Upper lobe of right lung (tissue), 1 donor: ENCODE results near the gene PJA2. TPM values are rescaled to one million over a fixed set of nuclear protein-coding genes. Genes with fewer than 3 reads are reported as not detected.
"Not testable (repeated sequence)": the region's sequence is repeated elsewhere in the genome, so short reads cannot be mapped to it uniquely, and the experiment has no call there.

Experiments used
- ATAC-seq: fragments of 200-7000 bp; cut with Tn5 transposase; one replicate; pipeline ENCODE4 v1.9.1; 2020; ENCODE audit warnings: mild to moderate bottlenecking, moderate library complexity
- DNase-seq: peaks from one replicate; pipeline ENCODE4 v3.0.0-alpha.2; 2020
- H3K27ac ChIP-seq: fragments of 200-600 bp; one replicate; pipeline ENCODE4 v1.8.0; 2022
- H3K27me3 ChIP-seq: fragments of 200-600 bp; one replicate; pipeline ENCODE4 v1.8.0; 2022; ENCODE audit warnings: mild to moderate bottlenecking
- H3K36me3 ChIP-seq: fragments of 200-600 bp; one replicate; pipeline ENCODE4 v1.8.0; 2022
- H3K4me1 ChIP-seq: fragments of 200-600 bp; one replicate; pipeline ENCODE4 v1.8.0; 2022
- H3K4me3 ChIP-seq: fragments of 200-600 bp; one replicate; pipeline ENCODE4 v1.8.0; 2022; ENCODE audit warnings: mild to moderate bottlenecking
- H3K9me3 ChIP-seq: fragments of 200-600 bp; one replicate; pipeline ENCODE4 v1.8.0; 2022
- intact Hi-C: fragments of 100-400 bp; cut with DNase I; formaldehyde crosslinking; loops from one replicate; pipeline ENCODE4 v1.11.0; 2022
- total RNA-seq: library from RNA; stranded (reverse); fragmentation: NEBNext Ultra II Directional; extraction: Animal tissue kit (Norgen Biotek cat#: 25700); gene quantifications from one replicate; pipeline ENCODE4 v1.2.1, GENCODE V29; 2021
- TF ChIP-seq, protein P1 (sequence below): fragments of 200-600 bp; IDR thresholded peaks from one replicate; pipeline ENCODE4 v1.8.0; 2022; ENCODE audit warnings: antibody characterized with exemption
- donor health status: DM: no; HTN: yes; CAD: no; lungs with severe emphysema.

Gene PJA2
- total RNA-seq, 1 donor from 2014 or later: 93.9 TPM

DNA sequence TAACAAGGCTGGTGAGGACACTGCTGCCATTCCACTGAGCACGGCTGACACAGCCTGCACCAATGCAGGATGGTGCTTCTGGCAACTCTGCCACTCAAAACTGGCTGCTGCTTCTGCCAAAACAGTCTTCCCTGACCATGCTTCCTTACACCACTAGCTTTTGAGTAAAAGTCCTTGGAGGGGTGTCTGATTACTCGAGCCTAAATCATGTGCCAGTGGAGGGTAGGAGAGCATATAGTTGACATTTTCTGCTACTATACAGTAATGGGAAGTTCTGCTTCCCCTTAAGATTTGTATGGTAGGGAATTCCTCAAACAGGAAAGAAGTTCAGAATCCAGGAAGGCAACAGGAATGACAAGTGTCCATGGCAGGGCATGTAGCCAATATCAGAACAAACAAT is 12.2 kb upstream of the PJA2 start:
- no peak for ATAC-seq
- Histone ChIP-seq H3K36me3 (no peaks in the 10 kb centered on the region), H3K9me3 (no peaks in the 10 kb centered on the region), H3K27me3 (no peaks in the 10 kb centered on the region), H3K27ac (no peak overlapping the region), H3K4me1 (no peaks in the 10 kb centered on the region), H3K4me3 (no peak overlapping the region)
- intact Hi-C loops: no loop called here
- DNase-seq: no peak
- TF ChIP-seq, protein P1, sequence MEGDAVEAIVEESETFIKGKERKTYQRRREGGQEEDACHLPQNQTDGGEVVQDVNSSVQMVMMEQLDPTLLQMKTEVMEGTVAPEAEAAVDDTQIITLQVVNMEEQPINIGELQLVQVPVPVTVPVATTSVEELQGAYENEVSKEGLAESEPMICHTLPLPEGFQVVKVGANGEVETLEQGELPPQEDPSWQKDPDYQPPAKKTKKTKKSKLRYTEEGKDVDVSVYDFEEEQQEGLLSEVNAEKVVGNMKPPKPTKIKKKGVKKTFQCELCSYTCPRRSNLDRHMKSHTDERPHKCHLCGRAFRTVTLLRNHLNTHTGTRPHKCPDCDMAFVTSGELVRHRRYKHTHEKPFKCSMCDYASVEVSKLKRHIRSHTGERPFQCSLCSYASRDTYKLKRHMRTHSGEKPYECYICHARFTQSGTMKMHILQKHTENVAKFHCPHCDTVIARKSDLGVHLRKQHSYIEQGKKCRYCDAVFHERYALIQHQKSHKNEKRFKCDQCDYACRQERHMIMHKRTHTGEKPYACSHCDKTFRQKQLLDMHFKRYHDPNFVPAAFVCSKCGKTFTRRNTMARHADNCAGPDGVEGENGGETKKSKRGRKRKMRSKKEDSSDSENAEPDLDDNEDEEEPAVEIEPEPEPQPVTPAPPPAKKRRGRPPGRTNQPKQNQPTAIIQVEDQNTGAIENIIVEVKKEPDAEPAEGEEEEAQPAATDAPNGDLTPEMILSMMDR: no peak

DNA sequence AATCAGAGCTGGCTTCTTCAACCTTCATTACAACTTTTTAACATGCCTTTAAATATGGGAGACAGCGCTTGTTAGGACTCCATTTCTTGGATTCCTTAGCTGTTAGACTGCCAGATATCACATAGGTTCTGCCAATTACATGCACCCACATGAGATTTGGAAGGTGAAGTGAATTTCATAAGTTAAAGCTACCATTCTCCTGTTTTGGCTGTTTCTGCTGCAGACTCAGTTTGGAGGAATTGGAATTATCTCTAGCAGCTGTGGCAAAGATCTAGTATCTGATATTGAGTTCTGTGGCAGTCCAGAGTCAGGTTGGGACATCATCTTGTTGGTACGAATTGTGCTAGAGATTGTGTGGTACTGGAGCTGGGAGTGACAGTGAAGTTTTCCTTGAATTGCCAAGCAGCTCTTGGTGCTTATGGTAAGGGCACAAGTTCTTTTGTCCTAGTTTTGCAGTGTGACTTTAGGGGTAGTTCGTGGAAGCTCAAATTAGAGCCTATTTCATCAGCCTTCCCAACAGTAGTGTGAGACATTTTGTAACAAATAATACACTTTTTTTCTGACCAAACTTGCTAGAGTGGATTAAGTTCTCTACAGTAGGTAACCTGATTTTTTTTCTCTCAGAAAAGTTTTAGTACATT is 9.1 kb upstream of the PJA2 start:
- H3K4me1 ChIP-seq: no peaks in the 10 kb centered on the region
- H3K27ac ChIP-seq: no peak overlapping the region
- H3K9me3 ChIP-seq: no peaks in the 10 kb centered on the region
- no peaks in the 10 kb centered on the region for H3K27me3 ChIP-seq
- TF ChIP-seq, protein P1: no peak
- DNase-seq: no peak
- no peaks in the 10 kb centered on the region for H3K36me3 ChIP-seq
- no peak for ATAC-seq
- intact Hi-C loops: no loop called here
- H3K4me3 ChIP-seq: no peak overlapping the region

DNA sequence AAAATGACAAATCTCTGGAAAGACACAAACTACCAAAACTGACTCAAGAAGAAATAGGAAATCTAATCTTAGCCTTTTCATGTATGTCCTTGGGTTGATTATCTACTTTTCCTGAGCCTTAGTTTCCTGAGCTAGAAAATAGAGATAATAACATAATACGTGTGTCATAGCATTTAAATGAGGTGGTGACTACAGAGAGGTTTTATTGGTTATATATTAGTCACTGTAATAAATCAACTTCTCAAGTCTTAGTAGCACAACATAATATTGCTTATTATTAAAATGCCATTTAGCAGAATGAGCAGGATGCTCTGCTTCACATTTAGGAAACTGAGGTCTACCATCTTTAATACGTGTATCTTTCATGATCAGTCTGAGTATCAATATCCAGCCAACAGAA is 7.1 kb upstream of the PJA2 start:
- intact Hi-C loops: no loop called here

DNA sequence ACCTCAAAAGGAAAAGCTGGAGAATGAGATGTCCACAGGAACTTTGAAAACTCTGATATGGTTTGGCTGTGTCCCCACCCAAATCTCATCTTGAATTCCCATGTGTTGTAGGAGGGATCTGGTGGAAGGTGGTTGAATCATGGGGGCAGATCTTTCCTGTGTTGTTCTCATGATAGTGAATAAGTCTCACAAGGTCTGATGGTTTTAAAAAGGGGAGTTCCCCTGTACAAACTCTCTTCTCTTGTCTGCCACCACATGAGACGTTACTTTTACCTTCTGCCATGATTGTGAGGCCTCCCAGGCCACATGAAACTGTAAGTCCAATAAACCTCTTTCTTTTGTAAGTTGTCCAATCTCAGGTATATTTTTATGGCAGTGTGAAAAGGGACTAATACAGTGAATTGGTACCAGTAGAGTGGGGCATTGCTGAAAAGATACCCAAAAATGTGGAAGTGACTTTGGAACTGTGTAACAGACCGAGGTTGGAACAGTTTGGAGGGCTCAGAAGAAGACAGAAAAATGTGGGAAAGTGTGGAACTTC is 4.2 kb upstream of the PJA2 start:
- intact Hi-C loops, H3K9me3 ChIP-seq, H3K4me3 ChIP-seq, H3K27me3 ChIP-seq, ATAC-seq, H3K36me3 ChIP-seq, H3K4me1 ChIP-seq, DNase-seq, H3K27ac ChIP-seq: not testable (repeated sequence)

More for the DNA sequence above, 7.1 kb upstream of the PJA2 start:
- ATAC-seq (no peak), DNase-seq (no peak)
- Histone ChIP-seq H3K27me3 (no peaks in the 10 kb centered on the region), H3K27ac (no peak overlapping the region), H3K4me1 (peaks cover 3% of the 10 kb centered on the region), H3K36me3 (no peaks in the 10 kb centered on the region), H3K9me3 (no peaks in the 10 kb centered on the region), H3K4me3 (no peak overlapping the region)
- TF ChIP-seq, protein P1: no peak

DNA sequence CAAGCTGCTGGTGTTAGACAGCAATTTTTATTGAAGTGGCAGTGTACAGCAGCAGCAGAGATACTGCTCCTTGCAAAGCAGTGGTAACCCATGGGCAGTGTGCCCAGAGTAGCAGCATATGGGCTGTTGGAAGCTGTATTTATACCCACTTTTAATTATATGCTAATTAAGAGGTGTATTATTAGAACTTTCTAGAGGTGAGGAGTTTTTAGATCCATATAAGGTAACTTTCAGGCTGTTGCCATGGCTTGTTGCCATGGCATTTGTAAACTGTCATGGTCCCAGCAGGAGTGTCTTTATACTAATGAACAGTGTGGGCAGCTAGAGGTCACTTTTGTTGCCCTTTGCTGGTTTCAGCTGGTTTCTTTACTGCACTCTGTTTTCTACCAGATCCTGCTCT is 3.7 kb upstream of the PJA2 start:
- ATAC-seq (no peak), DNase-seq (no peak)
- Histone ChIP-seq H3K4me3 (no peak overlapping the region), H3K9me3 (no peaks in the 10 kb centered on the region), H3K36me3 (no peaks in the 10 kb centered on the region), H3K4me1 (peaks cover 9% of the 10 kb centered on the region), H3K27ac (no peak overlapping the region), H3K27me3 (no peaks in the 10 kb centered on the region)
- intact Hi-C loops: no loop called here
- TF ChIP-seq, protein P1: no peak

DNA sequence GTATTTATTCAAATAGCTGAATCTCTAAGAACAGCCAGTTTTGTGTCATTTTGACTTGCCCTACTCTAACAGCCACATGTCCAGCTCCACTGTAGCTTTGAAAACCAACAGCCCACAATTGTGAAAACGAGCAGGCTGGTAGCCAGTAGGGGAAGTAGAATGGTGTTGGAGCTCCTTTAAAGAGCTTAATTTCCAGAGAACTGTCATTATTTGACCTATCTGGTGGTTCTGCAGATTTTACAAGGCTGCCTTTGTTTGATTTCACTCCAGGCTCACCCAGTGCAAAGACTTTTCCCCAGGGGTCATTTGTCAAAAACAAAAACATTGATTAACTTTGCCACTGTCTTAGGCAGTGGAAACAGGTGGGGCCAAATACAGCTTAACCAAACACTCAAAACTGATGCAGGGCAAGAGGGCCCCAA is 3.2 kb upstream of the PJA2 start:
- H3K4me3 ChIP-seq: no peak overlapping the region
- no peaks in the 10 kb centered on the region for H3K9me3 ChIP-seq
- H3K36me3 ChIP-seq: no peaks in the 10 kb centered on the region
- H3K27me3 ChIP-seq: no peaks in the 10 kb centered on the region
- TF ChIP-seq, protein P1: no peak
- DNase-seq: no peak
- peaks cover 13% of the 10 kb centered on the region for H3K4me1 ChIP-seq
- no peak overlapping the region for H3K27ac ChIP-seq
- no peak for ATAC-seq
- intact Hi-C loops: no loop called here
